Caco-2 (cell line): ENCODE results near the gene LAMB4. TPM values are rescaled to one million over a fixed set of nuclear protein-coding genes. Genes with fewer than 3 reads are reported as not detected.
A peak's percentile ranks its signal among the peaks of the same experiment; 100 is the strongest.

Experiments used
- BruUV-seq: library from RNA; stranded (reverse); fragments of 400-500 nt; replicated peaks from 2 replicates; lab custom pipeline; 2021; lab: Mats Ljungman, UMichigan
- CTCF ChIA-PET: fragments of 300-600 bp; sonication (Branson Sonifier 250); formaldehyde crosslinking; loops from one replicate; lab custom pipeline; 2022; ENCODE audit warnings: antibody characterized with exemption; lab: Charles Lee
- POLR2A ChIA-PET: fragments of 300-600 bp; sonication (Branson Sonifier 250); formaldehyde crosslinking; loops from one replicate; lab custom pipeline; 2022; ENCODE audit warnings: antibody characterized with exemption; lab: Charles Lee
- DNase-seq, 2 experiments: peaks; one replicate each; pipeline versions ENCODE4 v3.0.0 to v3.0.0-alpha.2; 2020 to 2022
- H3K27me3 ChIP-seq: replicated peaks from 2 replicates; pipeline ENCODE4 v1.6.0; 2011; ENCODE audit warnings: low read length; ENCODE audit not compliant: control insufficient read depth, insufficient read depth
- H3K36me3 ChIP-seq: 2 replicates; pipeline ENCODE4 v1.5.1; 2011; ENCODE audit warnings: low read length; ENCODE audit not compliant: control insufficient read depth, insufficient read depth
- H3K4me1 ChIP-seq: fragments of 250-450 bp; sonication (Bioruptor Pico); 2 replicates; pipeline ENCODE4 v1.5.1; 2020; ENCODE audit warnings: mild to moderate bottlenecking
- H3K4me3 ChIP-seq: 2 replicates; pipeline ENCODE4 v1.5.1; 2011; ENCODE audit warnings: low read depth, mild to moderate bottlenecking, control low read depth, low read length
- H3K9me3 ChIP-seq: fragments of 250-450 bp; sonication (Bioruptor Pico); 2 replicates; pipeline ENCODE4 v1.5.1; 2020; ENCODE audit warnings: mild to moderate bottlenecking, moderate library complexity
- H3K27ac Mint-ChIP-seq: one replicate; pipeline ENCODE4 v1.8.0; 2022; ENCODE audit warnings: mixed read lengths; ENCODE audit not compliant: unreplicated experiment
- H3K27me3 Mint-ChIP-seq: one replicate; pipeline ENCODE4 v1.8.0; 2022; ENCODE audit warnings: mixed read lengths; ENCODE audit not compliant: insufficient read depth, unreplicated experiment
- H3K36me3 Mint-ChIP-seq: one replicate; pipeline ENCODE4 v1.8.0; 2022; ENCODE audit warnings: mild to moderate bottlenecking, mixed read lengths; ENCODE audit not compliant: insufficient read depth, unreplicated experiment
- H3K4me1 Mint-ChIP-seq: one replicate; pipeline ENCODE4 v1.8.0; 2022; ENCODE audit warnings: low read depth, mixed read lengths; ENCODE audit not compliant: unreplicated experiment
- H3K4me3 Mint-ChIP-seq: one replicate; pipeline ENCODE4 v1.8.0; 2022; ENCODE audit warnings: mild to moderate bottlenecking, moderate library complexity, mixed read lengths; ENCODE audit not compliant: unreplicated experiment
- H3K9me3 Mint-ChIP-seq: one replicate; pipeline ENCODE4 v1.8.0; 2022; ENCODE audit warnings: mixed read lengths; ENCODE audit not compliant: unreplicated experiment
- intact Hi-C: fragments of 100-400 bp; cut with micrococcal nuclease; formaldehyde crosslinking; loops from one replicate; pipeline ENCODE4 v1.10.0; 2022; ENCODE audit not compliant: unreplicated experiment
- total RNA-seq: library from RNA; stranded (reverse); gene quantifications from 2 replicates; pipeline ENCODE4 v1.2.3, GENCODE V29; 2022
- TF ChIP-seq, protein P1 (sequence below), 2 experiments: fragments of 200-600 bp in 1 of 2; IDR thresholded peaks; 1 replicate in 1 of 2; 2 replicates in 1 of 2; pipeline versions ENCODE4 v1.5.1 to v1.8.0; 2011 to 2022; ENCODE audit warnings: antibody characterized with exemption in 1 of 2, control low read depth in 1 of 2, inconsistent platforms in 1 of 2, low read depth in 1 of 2, low read length in 1 of 2, mild to moderate bottlenecking in 1 of 2, moderate library complexity in 1 of 2; ENCODE audit not compliant: insufficient read depth in 1 of 2, severe bottlenecking in 1 of 2, unreplicated experiment in 1 of 2

LAMB4 gene
- total RNA-seq, 1 experiment from 2014 or later = 0.52 TPM

DNA sequence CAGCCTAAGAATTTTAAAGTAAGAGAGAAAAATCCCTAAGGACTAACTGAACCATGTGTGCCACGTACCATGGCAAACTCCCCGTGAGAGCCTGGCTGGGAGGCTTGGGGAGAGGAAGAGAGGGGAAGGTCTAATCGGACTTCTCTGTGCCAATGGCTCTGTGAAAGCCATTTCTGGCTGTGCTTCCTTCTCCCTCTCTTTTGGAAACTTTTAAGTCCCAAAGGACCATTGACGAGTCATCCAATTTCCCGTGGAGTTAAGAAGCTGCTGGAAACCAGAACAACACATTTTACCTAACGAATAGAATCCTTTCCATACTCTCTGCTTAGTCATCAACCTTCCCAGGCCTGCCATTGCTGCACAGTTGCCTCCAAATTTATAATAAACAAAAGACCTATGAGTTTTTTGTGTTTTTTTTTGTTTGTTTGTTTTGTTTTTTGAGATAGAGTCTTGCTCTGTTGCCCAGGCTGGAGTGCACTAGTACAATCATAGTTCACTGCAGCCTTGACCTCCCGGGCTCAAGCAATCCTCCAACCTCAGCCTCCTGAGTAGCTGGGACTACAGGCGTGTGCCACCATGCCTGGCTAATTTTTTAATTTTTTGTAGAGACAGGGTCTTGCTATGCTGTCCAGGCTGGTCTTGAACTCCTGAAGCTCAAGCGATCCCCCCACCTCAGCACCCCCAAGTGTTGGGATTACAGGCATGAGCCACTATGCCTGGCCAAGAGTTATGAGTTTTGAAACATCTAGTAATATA, 140.4 kb downstream of the LAMB4 start:
- POLR2A ChIA-PET = no interaction called here
- Mint-ChIP-seq H3K9me3 (no peaks in the 10 kb centered on the region), H3K27ac (no peak overlapping the region), H3K4me3 (no peak overlapping the region), H3K27me3 (no peaks in the 10 kb centered on the region), H3K36me3 (peaks cover 100% of the 10 kb centered on the region), H3K4me1 (peaks cover 19% of the 10 kb centered on the region)
- H3K36me3 ChIP-seq = peaks cover 5% of the 10 kb centered on the region; the same call in 1 of the 2 replicates
- H3K27me3 ChIP-seq = no peaks in the 10 kb centered on the region
- H3K9me3 ChIP-seq = no peaks in the 10 kb centered on the region
- no peak overlapping the region for H3K4me3 ChIP-seq
- H3K4me1 ChIP-seq = peaks cover 5% of the 10 kb centered on the region
- BruUV-seq = no TSS peak
- DNase-seq = no peak
- intact Hi-C loops = no loop called here
- CTCF ChIA-PET = no interaction called here
- TF ChIP-seq, protein P1, sequence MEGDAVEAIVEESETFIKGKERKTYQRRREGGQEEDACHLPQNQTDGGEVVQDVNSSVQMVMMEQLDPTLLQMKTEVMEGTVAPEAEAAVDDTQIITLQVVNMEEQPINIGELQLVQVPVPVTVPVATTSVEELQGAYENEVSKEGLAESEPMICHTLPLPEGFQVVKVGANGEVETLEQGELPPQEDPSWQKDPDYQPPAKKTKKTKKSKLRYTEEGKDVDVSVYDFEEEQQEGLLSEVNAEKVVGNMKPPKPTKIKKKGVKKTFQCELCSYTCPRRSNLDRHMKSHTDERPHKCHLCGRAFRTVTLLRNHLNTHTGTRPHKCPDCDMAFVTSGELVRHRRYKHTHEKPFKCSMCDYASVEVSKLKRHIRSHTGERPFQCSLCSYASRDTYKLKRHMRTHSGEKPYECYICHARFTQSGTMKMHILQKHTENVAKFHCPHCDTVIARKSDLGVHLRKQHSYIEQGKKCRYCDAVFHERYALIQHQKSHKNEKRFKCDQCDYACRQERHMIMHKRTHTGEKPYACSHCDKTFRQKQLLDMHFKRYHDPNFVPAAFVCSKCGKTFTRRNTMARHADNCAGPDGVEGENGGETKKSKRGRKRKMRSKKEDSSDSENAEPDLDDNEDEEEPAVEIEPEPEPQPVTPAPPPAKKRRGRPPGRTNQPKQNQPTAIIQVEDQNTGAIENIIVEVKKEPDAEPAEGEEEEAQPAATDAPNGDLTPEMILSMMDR (IDR thresholded peaks at IDR 0.05; ENCODE audit: insufficient read depth in 1 of 2, low read depth in 1 of 2, low read length in 1 of 2, severe bottlenecking in 1 of 2, unreplicated experiment in 1 of 2) = no peak

DNA sequence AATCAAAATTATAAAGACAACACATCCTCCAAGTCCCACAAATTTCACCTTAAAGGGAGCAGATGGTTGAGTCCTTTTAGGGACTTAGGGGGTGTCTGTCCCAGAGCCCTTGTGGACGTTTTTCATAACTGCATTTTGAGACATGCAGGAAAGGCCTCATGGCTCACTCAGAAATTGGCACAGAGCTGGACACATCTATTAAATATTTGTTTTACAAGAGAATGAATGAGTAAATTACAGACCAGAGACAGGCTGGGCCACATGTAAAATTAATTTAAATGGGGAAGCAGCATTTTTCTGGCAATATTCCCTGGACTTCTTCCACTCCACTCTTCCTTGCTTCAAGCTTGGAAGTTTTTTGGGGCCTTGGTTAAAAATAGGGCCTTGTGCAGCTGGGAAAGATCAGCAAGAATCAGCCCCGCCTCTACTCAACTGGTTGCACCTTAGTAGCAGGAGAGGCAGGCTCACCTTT, 147.2 kb downstream of the LAMB4 start:
- Histone ChIP-seq H3K36me3 (peaks cover 3% of the 10 kb centered on the region; the same call in 1 of the 2 replicates), H3K4me3 (no peak overlapping the region), H3K4me1 (peaks cover 26% of the 10 kb centered on the region), H3K27me3 (no peaks in the 10 kb centered on the region), H3K9me3 (no peaks in the 10 kb centered on the region)
- peaks cover 17% of the 10 kb centered on the region for H3K4me1 Mint-ChIP-seq
- TF ChIP-seq, protein P1 (IDR thresholded peaks at IDR 0.05; ENCODE audit: insufficient read depth in 1 of 2, low read depth in 1 of 2, low read length in 1 of 2, severe bottlenecking in 1 of 2, unreplicated experiment in 1 of 2) = peak; percentile 31 to 44
- CTCF ChIA-PET = interaction anchor here (0.7 to 0.9 kb wide), 2 partner anchors 32 to 34 kb away, joined by 7 to 8 read pairs; no protein-coding TSS in a partner anchor
- H3K27ac Mint-ChIP-seq = no peak overlapping the region
- H3K27me3 Mint-ChIP-seq = no peaks in the 10 kb centered on the region
- peaks cover 99% of the 10 kb centered on the region for H3K36me3 Mint-ChIP-seq
- no peak for DNase-seq
- intact Hi-C loops = no loop called here
- no peaks in the 10 kb centered on the region for H3K9me3 Mint-ChIP-seq
- no TSS peak for BruUV-seq
- H3K4me3 Mint-ChIP-seq = no peak overlapping the region
- POLR2A ChIA-PET = interaction anchor here (0.6 kb wide), 1 partner anchor 16 kb away, joined by 3 read pairs; no protein-coding TSS in a partner anchor

DNA sequence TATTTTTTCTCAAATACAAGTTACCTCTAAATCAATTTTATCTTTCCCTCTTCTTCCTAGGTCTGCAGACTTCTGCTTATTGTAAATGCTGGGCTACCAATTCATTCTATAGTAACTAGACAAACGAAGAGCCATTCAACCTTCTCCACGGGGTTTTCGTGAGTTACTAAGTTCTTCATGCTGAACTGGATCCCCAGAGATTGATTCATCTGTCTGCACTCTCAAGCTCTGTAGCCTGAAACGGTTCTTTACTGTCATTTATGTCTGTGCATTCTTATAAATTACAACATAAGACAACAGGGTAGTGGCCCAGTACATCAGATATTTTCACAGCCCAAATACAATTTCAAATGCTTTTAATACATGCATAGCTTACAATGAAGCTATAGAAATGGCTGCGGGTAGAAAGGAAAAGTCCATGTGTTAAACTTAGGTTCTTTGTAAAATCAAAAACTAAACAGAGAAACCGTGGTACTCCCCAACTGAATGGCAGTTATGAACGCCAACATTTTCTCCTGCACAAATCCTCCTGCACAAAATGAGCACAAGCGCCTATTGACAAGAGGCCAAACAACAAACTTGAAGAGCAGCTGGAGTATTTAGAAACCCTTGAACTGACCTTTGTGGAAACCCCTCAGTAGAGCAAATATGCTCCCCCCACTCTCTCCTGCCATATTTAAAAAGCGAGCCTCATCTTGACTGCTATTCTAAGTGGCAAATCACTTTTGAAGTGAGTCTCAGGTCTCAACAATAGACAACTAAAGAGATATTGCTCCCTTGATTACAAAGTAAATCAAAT, 147.9 kb downstream of the LAMB4 start:
- no peak overlapping the region for H3K27ac Mint-ChIP-seq
- ChIA-PET CTCF (interaction anchor here (0.9 kb wide), 1 partner anchor 33 kb away, joined by 7 read pairs; no protein-coding TSS in a partner anchor), POLR2A (interaction anchor here (0.6 kb wide), 1 partner anchor 17 kb away, joined by 3 read pairs; no protein-coding TSS in a partner anchor)
- no peak overlapping the region for H3K4me3 Mint-ChIP-seq
- Histone ChIP-seq H3K27me3 (no peaks in the 10 kb centered on the region), H3K36me3 (peaks cover 5% of the 10 kb centered on the region; the same call in 1 of the 2 replicates), H3K4me1 (peaks cover 26% of the 10 kb centered on the region), H3K4me3 (no peak overlapping the region), H3K9me3 (no peaks in the 10 kb centered on the region)
- H3K36me3 Mint-ChIP-seq = peaks cover 99% of the 10 kb centered on the region
- TF ChIP-seq, protein P1 (IDR thresholded peaks at IDR 0.05; ENCODE audit: insufficient read depth in 1 of 2, low read depth in 1 of 2, low read length in 1 of 2, severe bottlenecking in 1 of 2, unreplicated experiment in 1 of 2) = no peak
- no peaks in the 10 kb centered on the region for H3K27me3 Mint-ChIP-seq
- H3K9me3 Mint-ChIP-seq = no peaks in the 10 kb centered on the region
- intact Hi-C loops = no loop called here
- peaks cover 14% of the 10 kb centered on the region for H3K4me1 Mint-ChIP-seq
- no peak for DNase-seq
- BruUV-seq = no TSS peak
